Mononuclear cell (primary cell): ENCODE data around the gene PKP2. TPM values are rescaled to one million over a fixed set of nuclear protein-coding genes. Genes with fewer than 3 reads are reported as not detected.

Experiments
- H3K27me3 ChIP-seq: 2 replicates; pipeline ENCODE4 v1.6.0; 2011; ENCODE audit warnings: low read length, control low read depth; ENCODE audit not compliant: insufficient read depth
- H3K4me1 ChIP-seq: 2 replicates; pipeline ENCODE4 v1.5.1; 2011; ENCODE audit warnings: mild to moderate bottlenecking, low read length, control low read depth; ENCODE audit not compliant: insufficient read depth
- H3K4me3 ChIP-seq: 2 replicates; pipeline ENCODE4 v1.5.1; 2011; ENCODE audit warnings: mild to moderate bottlenecking, low read length, moderate library complexity
- H3K9me3 ChIP-seq: 2 replicates; pipeline ENCODE4 v1.5.1; 2011; ENCODE audit warnings: low read depth, mild to moderate bottlenecking, control low read depth, low read length
- total RNA-seq: library from RNA; depleted of rRNA; stranded (reverse); fragments of >200 nt; gene quantifications from one replicate; pipeline ENCODE4 v1.2.3, GENCODE V29; 2012

The PKP2 gene
- total RNA-seq, 1 donor = 0.84 TPM

- Histone ChIP-seq H3K9me3 (no peaks in the 10 kb centered on the region), H3K4me1 (no peaks in the 10 kb centered on the region), H3K27me3 (no peaks in the 10 kb centered on the region), H3K4me3 (no peak overlapping the region)
Measured at GRCh38 chr12:32822344-32822743, 74.2 kb downstream of the PKP2 start.

- Histone ChIP-seq H3K27me3 (no peaks in the 10 kb centered on the region), H3K9me3 (no peaks in the 10 kb centered on the region), H3K4me3 (no peak overlapping the region), H3K4me1 (no peaks in the 10 kb centered on the region)
Measured at GRCh38 chr12:32821710-32822109, 74.9 kb downstream of the PKP2 start.

- Histone ChIP-seq H3K9me3 (no peaks in the 10 kb centered on the region), H3K27me3 (no peaks in the 10 kb centered on the region), H3K4me1 (no peaks in the 10 kb centered on the region), H3K4me3 (no peak overlapping the region)
Measured at GRCh38 chr12:32821293-32821692, 75.3 kb downstream of the PKP2 start.

- Histone ChIP-seq H3K27me3 (no peaks in the 10 kb centered on the region), H3K9me3 (no peaks in the 10 kb centered on the region), H3K4me3 (no peak overlapping the region), H3K4me1 (no peaks in the 10 kb centered on the region)
Measured at GRCh38 chr12:32820376-32820931, 76.1 kb downstream of the PKP2 start.

- H3K9me3 ChIP-seq = no peaks in the 10 kb centered on the region
- H3K27me3 ChIP-seq = no peaks in the 10 kb centered on the region
- no peaks in the 10 kb centered on the region for H3K4me1 ChIP-seq
- H3K4me3 ChIP-seq = no peak overlapping the region
Measured at GRCh38 chr12:32819424-32819823, 77.2 kb downstream of the PKP2 start.

GRCh38 chr12:32811686-32812392 is 84.7 kb downstream of the PKP2 start:
- Histone ChIP-seq H3K27me3 (no peaks in the 10 kb centered on the region), H3K4me3 (no peak overlapping the region), H3K4me1 (no peaks in the 10 kb centered on the region), H3K9me3 (no peaks in the 10 kb centered on the region)

GRCh38 chr12:32809846-32810245 is 86.7 kb downstream of the PKP2 start:
- Histone ChIP-seq H3K4me1 (no peaks in the 10 kb centered on the region), H3K27me3 (no peaks in the 10 kb centered on the region), H3K4me3 (no peak overlapping the region), H3K9me3 (no peaks in the 10 kb centered on the region)

GRCh38 chr12:32809196-32809595 is 87.4 kb downstream of the PKP2 start:
- Histone ChIP-seq H3K9me3 (no peaks in the 10 kb centered on the region), H3K27me3 (no peaks in the 10 kb centered on the region), H3K4me1 (no peaks in the 10 kb centered on the region), H3K4me3 (no peak overlapping the region)

- Histone ChIP-seq H3K27me3 (no peaks in the 10 kb centered on the region), H3K9me3 (no peaks in the 10 kb centered on the region), H3K4me1 (no peaks in the 10 kb centered on the region), H3K4me3 (no peak overlapping the region)
Measured at GRCh38 chr12:32804301-32804700, 92.3 kb downstream of the PKP2 start.

- H3K27me3 ChIP-seq = no peaks in the 10 kb centered on the region
- H3K4me1 ChIP-seq = no peaks in the 10 kb centered on the region
- H3K9me3 ChIP-seq = no peaks in the 10 kb centered on the region
- H3K4me3 ChIP-seq = no peak overlapping the region
Measured at GRCh38 chr12:32801269-32801980, 95.2 kb downstream of the PKP2 start.

GRCh38 chr12:32794281-32794680 is 102.3 kb downstream of the PKP2 start:
- no peaks in the 10 kb centered on the region for H3K9me3 ChIP-seq
- H3K4me1 ChIP-seq = no peaks in the 10 kb centered on the region
- no peaks in the 10 kb centered on the region for H3K27me3 ChIP-seq
- H3K4me3 ChIP-seq = no peak overlapping the region

GRCh38 chr12:32789916-32790315 is 106.7 kb downstream of the PKP2 start:
- Histone ChIP-seq H3K4me1 (no peaks in the 10 kb centered on the region), H3K4me3 (no peak overlapping the region), H3K9me3 (no peaks in the 10 kb centered on the region), H3K27me3 (no peaks in the 10 kb centered on the region)

- Histone ChIP-seq H3K9me3 (no peaks in the 10 kb centered on the region), H3K27me3 (no peaks in the 10 kb centered on the region), H3K4me3 (no peak overlapping the region), H3K4me1 (no peaks in the 10 kb centered on the region)
Measured at GRCh38 chr12:32789446-32789845, 107.1 kb downstream of the PKP2 start.

GRCh38 chr12:32788405-32788804 is 108.2 kb downstream of the PKP2 start:
- Histone ChIP-seq H3K9me3 (no peaks in the 10 kb centered on the region), H3K4me3 (no peak overlapping the region), H3K4me1 (no peaks in the 10 kb centered on the region), H3K27me3 (no peaks in the 10 kb centered on the region)

- H3K9me3 ChIP-seq = no peaks in the 10 kb centered on the region
- no peaks in the 10 kb centered on the region for H3K4me1 ChIP-seq
- H3K4me3 ChIP-seq = no peak overlapping the region
- no peaks in the 10 kb centered on the region for H3K27me3 ChIP-seq
Measured at GRCh38 chr12:32785557-32785956, 111.0 kb downstream of the PKP2 start.

- Histone ChIP-seq H3K4me3 (no peak overlapping the region), H3K27me3 (no peaks in the 10 kb centered on the region), H3K4me1 (no peaks in the 10 kb centered on the region), H3K9me3 (no peaks in the 10 kb centered on the region)
Measured at GRCh38 chr12:32783029-32783428, 113.5 kb downstream of the PKP2 start.
